Fibroblast of lung (primary cell): ENCODE results near the gene INSR.

Experiments
- EZH2 ChIP-seq: IDR thresholded peaks from 2 replicates; pipeline ENCODE4 v1.5.1; 2012; ENCODE audit warnings: low read length, control low read depth, mild to moderate bottlenecking; ENCODE audit errors: missing control alignments
- TF ChIP-seq, protein P1 (sequence below), 2 donors: IDR thresholded peaks in 1 of 2; conservative IDR thresholded peaks in 1 of 2; 1 replicate in 1 of 2; 2 replicates in 1 of 2; pipeline ENCODE4 v1.5.1; 2011 to 2012; ENCODE audit warnings: low read length in 2 of 2, control low read depth in 1 of 2, inconsistent platforms in 1 of 2, low read depth in 1 of 2, mild to moderate bottlenecking in 1 of 2

DNA sequence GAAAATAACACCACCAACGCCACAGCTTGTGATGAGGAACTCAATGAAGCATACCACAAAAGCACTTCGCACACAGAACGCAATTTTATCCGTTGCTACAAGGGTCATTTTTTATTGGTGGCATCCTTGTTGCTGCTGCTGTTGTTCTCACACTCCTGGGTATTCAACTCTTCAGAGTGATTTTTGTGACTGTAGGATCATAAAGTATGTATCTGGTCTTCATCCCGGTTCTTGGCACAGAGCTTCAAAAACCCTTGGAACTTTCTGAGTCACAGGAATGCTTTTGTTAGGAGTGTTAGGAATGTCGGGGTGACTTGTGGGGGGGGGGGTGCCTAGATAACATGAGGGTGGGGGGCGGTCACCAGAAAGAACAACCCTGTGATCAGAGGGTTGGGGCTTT lies 116.3 kb downstream of the INSR start:
- TF ChIP-seq, protein P1, sequence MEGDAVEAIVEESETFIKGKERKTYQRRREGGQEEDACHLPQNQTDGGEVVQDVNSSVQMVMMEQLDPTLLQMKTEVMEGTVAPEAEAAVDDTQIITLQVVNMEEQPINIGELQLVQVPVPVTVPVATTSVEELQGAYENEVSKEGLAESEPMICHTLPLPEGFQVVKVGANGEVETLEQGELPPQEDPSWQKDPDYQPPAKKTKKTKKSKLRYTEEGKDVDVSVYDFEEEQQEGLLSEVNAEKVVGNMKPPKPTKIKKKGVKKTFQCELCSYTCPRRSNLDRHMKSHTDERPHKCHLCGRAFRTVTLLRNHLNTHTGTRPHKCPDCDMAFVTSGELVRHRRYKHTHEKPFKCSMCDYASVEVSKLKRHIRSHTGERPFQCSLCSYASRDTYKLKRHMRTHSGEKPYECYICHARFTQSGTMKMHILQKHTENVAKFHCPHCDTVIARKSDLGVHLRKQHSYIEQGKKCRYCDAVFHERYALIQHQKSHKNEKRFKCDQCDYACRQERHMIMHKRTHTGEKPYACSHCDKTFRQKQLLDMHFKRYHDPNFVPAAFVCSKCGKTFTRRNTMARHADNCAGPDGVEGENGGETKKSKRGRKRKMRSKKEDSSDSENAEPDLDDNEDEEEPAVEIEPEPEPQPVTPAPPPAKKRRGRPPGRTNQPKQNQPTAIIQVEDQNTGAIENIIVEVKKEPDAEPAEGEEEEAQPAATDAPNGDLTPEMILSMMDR (conservative IDR thresholded peaks at IDR 0.05 in 1 of 2, IDR thresholded peaks at IDR 0.05 in 1 of 2; ENCODE audit: low read depth in 1 of 2, low read length in 2 of 2), result no peak
- TF ChIP-seq EZH2, result no peak
